Smooth muscle cell of the brain vasculature (primary cell): ENCODE data around the gene ASIC2.
"Not testable (repeated sequence)": the region's sequence is repeated elsewhere in the genome, so short reads cannot be mapped to it uniquely, and the experiment has no call there.

Experiments
- DNase-seq: peaks from one replicate; pipeline ENCODE4 v3.0.0-alpha.2; 2012; ENCODE audit warnings: low read depth, low spot score

Gene ASIC2

DNA sequence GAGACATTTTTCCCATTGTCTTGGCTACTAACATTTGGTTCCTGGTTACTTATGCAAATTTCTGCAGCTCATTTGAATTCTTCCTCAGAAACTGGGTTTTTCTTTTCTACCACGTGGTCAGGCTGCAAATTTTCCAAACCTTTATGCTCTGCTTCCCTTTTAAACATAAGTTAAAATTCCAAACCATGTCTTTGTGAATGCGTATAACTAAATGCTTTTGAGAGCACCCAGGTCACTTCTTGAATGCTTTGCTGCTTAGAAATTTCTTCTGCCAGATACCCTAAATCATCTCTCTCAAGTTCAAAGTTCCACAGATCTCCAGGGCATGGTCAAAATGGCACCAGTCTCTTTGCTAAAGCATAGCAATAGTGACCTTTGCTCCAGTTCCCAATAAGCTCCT, 305.2 kb downstream of the ASIC2 start:
- DNase-seq, result not testable (repeated sequence)

DNA sequence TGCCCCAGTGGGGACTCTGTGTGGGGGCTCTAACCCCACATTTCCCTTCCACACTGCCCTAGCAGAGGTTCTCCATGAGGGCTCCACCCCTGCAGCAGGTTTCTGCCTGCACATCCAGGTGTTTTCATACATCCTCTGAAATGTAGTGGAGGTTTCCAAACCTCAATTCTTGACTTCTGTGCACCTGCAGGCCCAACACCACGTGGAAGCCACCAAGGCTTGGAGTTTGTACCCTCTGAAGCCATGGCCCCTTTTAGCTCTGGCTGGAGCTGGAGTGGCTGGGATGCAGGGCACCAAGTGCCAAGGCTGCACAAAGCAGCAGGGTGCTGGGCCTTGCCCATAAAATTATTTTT, 305.7 kb downstream of the ASIC2 start:
- DNase-seq, result not testable (repeated sequence)

DNA sequence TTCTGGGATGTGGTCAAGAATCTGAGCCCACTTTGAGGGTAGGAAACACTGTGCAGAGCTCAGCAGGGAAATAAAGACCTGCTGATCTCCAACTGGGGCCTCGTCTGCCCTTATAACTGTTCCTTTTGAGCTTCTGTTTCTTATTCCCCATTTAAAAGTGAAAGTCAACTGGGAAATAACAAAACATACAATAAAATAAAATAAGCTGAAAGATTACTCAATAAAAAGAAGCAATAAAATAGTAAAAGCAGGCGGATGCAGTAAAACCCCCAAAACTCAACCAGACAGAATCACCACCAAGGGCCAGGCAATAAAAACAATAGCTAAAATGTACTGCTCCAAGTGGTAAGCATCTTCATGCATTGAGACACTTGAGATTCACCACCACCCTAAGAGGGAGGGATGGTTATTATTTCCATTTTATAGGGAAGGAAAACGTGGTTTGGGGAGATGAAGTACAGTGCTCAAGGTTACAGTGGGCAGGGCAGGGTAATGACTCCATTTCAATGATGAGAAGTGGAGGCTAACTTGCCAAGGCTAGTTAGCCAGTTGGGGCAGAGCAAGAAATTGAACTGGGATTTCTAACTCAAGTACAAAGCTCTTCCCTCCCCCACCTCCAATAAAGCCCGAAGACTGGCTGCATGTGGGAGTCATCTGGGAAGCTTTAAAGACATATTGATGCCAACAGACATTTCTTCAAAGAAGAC, 307.9 kb downstream of the ASIC2 start:
- DNase-seq, result no peak

DNA sequence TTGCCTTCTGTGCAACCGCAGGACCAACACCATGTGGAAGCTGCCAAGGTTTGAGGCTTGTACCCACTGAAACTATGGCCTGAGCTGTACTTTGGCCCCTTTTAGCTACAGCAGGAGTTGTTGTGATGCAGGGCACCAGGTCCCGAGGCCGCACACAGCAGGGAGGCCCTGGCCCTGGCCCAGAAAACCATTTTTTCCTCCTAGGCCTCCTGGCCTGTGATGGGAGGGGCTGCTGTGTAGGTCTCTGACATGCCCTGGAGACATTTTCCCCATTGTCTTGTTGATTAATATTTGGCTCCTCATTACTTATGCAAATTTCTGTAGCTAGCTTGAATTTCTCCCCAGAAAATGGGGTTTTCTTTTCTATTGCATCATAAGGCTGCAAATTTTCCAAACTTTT, 311.5 kb downstream of the ASIC2 start:
- DNase-seq, result not testable (repeated sequence)

DNA sequence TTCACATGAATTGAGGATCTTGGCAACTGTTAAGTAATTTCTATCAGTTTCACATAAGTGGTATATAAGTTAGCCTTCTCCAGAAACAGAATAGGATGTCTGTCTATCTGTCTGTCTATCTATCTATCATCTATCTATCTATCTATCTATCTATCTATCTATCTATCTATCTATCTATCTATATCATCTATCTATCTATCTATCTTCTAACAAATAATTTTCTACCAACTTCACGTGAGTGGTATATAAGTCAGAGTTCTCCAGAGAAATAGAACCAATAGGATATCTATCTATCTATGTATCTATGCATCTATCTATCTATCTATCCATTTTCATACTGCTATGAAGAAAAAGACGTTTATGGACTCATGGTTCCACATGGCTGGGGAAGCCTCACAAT, 312.9 kb downstream of the ASIC2 start:
- DNase-seq, result no peak

DNA sequence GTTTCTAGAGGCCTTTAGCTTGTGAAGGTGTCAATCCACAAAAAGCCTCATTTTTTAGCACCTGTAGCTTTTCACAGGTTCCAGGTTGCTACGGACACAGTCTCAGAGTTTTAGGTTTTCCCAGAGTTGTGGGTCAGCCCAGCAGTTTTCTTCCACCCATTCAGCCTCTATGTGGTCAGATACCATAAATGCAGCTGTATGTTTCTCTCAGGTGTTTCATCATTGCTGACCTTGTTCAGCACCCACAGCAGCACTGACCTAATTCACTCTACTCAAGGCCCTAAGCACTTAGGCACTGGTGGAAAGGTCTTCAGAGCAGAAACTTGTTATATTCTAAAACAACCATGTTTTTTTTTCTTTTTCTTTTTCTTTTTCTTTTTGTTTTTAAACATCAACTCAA, 316.5 kb downstream of the ASIC2 start:
- no peak for DNase-seq

DNA sequence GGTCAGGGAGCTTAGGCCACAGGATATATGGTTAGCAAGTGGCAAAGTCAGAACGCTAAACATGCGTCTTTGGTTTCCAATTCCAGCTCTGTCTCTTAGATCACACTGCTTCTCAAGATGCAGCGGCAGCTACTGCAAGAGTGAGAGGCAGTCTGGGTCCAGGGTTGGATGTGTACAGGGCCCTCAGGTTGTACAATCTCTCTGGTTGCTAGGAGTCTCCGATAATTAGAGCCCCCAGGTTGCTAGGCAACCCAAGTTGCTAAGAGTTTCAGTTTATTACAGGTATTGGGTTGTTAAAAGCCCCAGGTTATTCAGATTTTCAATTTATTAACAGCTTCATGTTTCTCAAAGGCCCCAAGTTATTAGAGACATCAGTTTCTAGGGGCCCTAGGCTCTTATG, 317.0 kb downstream of the ASIC2 start:
- no peak for DNase-seq

DNA sequence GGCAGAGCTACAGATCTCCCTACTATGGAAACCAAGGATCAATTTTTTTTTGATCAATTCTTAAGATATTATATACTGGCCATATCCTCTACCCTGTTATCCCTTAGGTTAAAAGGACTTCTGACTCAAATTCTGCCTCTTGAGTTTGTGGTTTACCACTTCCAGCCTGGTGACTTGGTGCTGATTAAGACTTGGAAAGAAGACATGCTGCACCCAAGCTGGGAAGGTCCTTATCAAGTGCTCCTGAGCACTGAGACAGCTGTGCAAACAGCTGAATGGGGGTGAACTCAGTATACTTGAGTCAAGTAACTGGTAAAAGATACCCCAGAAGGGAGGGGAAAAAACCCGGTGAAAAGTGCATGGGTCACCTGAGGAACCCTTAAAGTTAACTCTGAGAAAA, 321.9 kb downstream of the ASIC2 start:
- no peak for DNase-seq

DNA sequence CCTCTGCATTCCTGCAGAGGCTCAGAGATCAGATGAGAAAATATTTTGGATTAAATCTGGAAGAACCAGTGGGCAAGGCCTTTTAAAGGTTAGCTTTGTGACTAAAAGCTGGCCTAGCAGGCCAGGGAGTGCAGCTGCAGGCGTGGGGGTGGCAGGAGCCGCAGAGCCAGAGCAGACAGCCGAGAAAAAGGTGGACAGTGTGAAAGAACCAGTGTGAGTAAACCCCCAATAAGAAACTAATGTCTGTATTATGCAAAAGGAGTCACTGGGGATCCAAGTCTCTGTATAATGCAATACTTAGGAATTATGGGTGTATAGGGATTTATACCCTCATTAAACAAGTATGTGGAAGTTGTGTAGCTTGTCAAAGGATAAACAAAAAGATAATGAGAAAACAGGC, 322.8 kb downstream of the ASIC2 start:
- DNase-seq, result no peak

DNA sequence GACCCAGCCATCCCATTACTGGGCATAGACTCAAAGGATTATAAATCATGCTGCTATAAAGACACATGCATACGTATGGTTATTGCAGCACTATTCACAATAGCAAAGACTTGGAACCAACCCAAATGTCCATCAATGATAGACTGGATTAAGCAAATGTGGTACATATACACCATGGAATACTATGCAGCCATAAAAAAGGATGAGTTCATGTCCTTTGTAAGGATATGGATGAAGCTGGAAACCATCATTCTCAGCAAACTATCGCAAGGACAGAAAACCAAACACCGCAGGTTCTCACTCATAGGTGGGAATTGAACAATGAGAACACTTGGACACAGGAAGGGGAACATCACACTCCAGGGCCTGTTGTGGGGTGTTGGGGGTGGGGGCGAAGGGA, 323.9 kb downstream of the ASIC2 start:
- DNase-seq, result not testable (repeated sequence)

DNA sequence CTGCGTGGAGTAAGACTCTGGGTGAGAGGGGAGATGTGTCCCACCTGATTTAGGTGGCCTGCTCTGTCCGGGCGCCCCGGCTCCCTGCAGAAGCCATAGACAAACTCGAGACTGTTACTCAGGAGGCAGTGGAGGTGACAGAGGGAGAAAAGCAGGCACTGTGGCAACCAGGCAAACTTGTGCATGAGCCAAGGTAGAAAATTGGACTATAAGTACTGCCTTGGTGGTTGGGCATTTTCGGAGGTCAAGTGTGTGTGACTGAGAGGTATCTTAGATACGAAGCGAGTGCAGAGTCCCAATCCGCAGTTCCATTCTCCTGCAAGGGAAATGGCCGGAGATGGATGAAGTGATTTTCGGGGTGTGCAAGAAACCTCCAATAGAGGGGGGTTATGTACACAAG, 328.6 kb downstream of the ASIC2 start:
- no peak for DNase-seq
